ENCODE data around the gene PAK1.

DNA sequence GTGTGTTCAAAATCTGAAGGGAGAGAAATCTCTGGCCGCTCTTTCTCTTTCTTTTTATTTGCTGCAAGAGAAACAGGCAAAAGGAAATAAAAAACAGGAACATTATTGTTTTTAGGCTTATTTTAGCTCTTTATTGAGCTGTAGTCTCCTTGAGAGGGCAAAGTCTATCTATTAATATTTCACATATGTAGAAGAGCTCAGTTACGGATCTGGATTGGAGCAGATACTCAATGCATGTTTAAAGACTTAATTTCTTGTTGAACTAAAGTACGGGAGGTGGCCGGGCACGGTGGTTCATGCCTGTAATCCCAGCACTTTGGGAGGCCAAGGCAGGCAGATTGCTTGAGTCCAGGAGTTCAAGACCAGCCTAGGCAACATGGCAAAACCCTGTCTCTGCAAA, 94.0 kb downstream of the PAK1 start:
- TF ChIP-seq, protein P1, sequence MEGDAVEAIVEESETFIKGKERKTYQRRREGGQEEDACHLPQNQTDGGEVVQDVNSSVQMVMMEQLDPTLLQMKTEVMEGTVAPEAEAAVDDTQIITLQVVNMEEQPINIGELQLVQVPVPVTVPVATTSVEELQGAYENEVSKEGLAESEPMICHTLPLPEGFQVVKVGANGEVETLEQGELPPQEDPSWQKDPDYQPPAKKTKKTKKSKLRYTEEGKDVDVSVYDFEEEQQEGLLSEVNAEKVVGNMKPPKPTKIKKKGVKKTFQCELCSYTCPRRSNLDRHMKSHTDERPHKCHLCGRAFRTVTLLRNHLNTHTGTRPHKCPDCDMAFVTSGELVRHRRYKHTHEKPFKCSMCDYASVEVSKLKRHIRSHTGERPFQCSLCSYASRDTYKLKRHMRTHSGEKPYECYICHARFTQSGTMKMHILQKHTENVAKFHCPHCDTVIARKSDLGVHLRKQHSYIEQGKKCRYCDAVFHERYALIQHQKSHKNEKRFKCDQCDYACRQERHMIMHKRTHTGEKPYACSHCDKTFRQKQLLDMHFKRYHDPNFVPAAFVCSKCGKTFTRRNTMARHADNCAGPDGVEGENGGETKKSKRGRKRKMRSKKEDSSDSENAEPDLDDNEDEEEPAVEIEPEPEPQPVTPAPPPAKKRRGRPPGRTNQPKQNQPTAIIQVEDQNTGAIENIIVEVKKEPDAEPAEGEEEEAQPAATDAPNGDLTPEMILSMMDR (IDR thresholded peaks at IDR 0.05) = no peak
- TF ChIP-seq POLR2A (IDR thresholded peaks at IDR 0.05; ENCODE audit: low read depth) = no peak
- no peak for TF ChIP-seq POLR2AphosphoS5 (IDR thresholded peaks at IDR 0.05)
- no peak for TF ChIP-seq EP300 (IDR thresholded peaks at IDR 0.05)

All from esophagus muscularis mucosa (tissue), 4 donors.